Testis (tissue), 3 donors: ENCODE results near the gene OTOP3. TPM values are rescaled to one million over a fixed set of nuclear protein-coding genes. Genes with fewer than 3 reads are reported as not detected.

Source experiments
- DNase-seq: peaks from one replicate; pipeline ENCODE4 v3.0.0-alpha.2; 2019
- H3K27ac ChIP-seq, 2 donors: fragments of 200-600 bp; sonication (generic); one replicate each; pipeline ENCODE4 v1.5.1; 2019
- H3K27me3 ChIP-seq: fragments of 200-600 bp; sonication (generic); one replicate; pipeline ENCODE4 v1.5.1; 2019
- H3K36me3 ChIP-seq: fragments of 200-600 bp; sonication (generic); one replicate; pipeline ENCODE4 v1.5.1; 2017; ENCODE audit warnings: low read depth; ENCODE audit errors: missing control alignments
- H3K4me1 ChIP-seq: fragments of 200-600 bp; sonication (generic); one replicate; pipeline ENCODE4 v1.5.1; 2019
- H3K4me3 ChIP-seq, 2 donors: fragments of 200-600 bp; sonication (generic); one replicate each; pipeline ENCODE4 v1.5.1; 2017 to 2019
- H3K9me3 ChIP-seq: fragments of 200-600 bp; sonication (generic); one replicate; pipeline ENCODE4 v1.5.1; 2017
- CTCF ChIP-seq, 3 experiments: fragments of 450-650 bp in 2 of 3; fragments of 200-600 bp in 1 of 3; sonication (generic) in 1 of 3; IDR thresholded peaks; one replicate each; pipeline ENCODE4 v1.5.1; 2016 to 2019; ENCODE audit warnings: antibody characterized with exemption in 3 of 3, mild to moderate bottlenecking in 2 of 3, moderate library complexity in 1 of 3
- POLR2A ChIP-seq: fragments of 450-650 bp; IDR thresholded peaks from one replicate; pipeline ENCODE4 v1.6.1; 2017; ENCODE audit warnings: antibody characterized with exemption, mild to moderate bottlenecking, moderate library complexity
- WGBS, 2 donors: methylation state at CpG; one replicate each; pipeline ENCODE4 v1.1.5; 2018; 5-methylcytosine and 5-hydroxymethylcytosine counted together
- intact Hi-C: fragments of 100-400 bp; cut with DNase I; formaldehyde crosslinking; loops from one replicate; pipeline ENCODE4 v1.15.1; 2023; ENCODE audit warnings: low total_unique reads
- polyA plus RNA-seq: library from polyadenylated mRNA; stranded (reverse); fragments of 350-450 nt; fragmentation: Illumina TruSeq; extraction: RNeasy Lipid Tissue Mini Kit (QIAGEN cat#74804); gene quantifications from one replicate; pipeline ENCODE4 v1.2.3, GENCODE V29; 2014; ENCODE audit warnings: low read depth, low replicate concordance; ENCODE audit not compliant: insufficient read depth
- total RNA-seq, 2 donors: library from RNA; depleted of rRNA; stranded (reverse); fragments of >200 nt; gene quantifications; one replicate each; pipeline ENCODE4 v1.2.3, GENCODE V29; 2016

Gene OTOP3
- total and polyA plus RNA-seq, 3 donors from 2014 or later = 0.12 TPM; not detected in 2

- no peaks in the 10 kb centered on the region for H3K4me1 ChIP-seq
- H3K9me3 ChIP-seq = no peaks in the 10 kb centered on the region
- no peak overlapping the region for H3K4me3 ChIP-seq
- H3K36me3 ChIP-seq = no peaks in the 10 kb centered on the region
- H3K27me3 ChIP-seq = no peaks in the 10 kb centered on the region
- WGBS, 2 donors = 41 to 75% methylated on average over 23 of the region's 33 CpGs
- intact Hi-C loops = no loop called here
- TF ChIP-seq POLR2A (no peak), CTCF (IDR thresholded peaks at IDR 0.05) (peak; percentile 84 to 94 (median 93))
- H3K27ac ChIP-seq = no peak overlapping the region
- DNase-seq = peak; percentile 85
Measured at GRCh38 chr17:74957935-74958740, 22.4 kb downstream of the OTOP3 start.

GRCh38 chr17:74959826-74960515 lies 24.3 kb downstream of the OTOP3 start:
- no peak for DNase-seq
- Histone ChIP-seq H3K27ac (no peak overlapping the region), H3K4me3 (no peak overlapping the region), H3K36me3 (no peaks in the 10 kb centered on the region), H3K9me3 (no peaks in the 10 kb centered on the region), H3K27me3 (no peaks in the 10 kb centered on the region), H3K4me1 (no peaks in the 10 kb centered on the region)
- no peak for TF ChIP-seq CTCF (IDR thresholded peaks at IDR 0.05)
- no peak for TF ChIP-seq POLR2A
- intact Hi-C loops = loop anchor here (10.0 kb wide), 1 partner anchor 155 kb away; no protein-coding TSS in a partner anchor
- WGBS, 2 donors = 70 to 77% methylated on average over 8 to 14 of the region's 14 CpGs

GRCh38 chr17:74960570-74961342 lies 25.1 kb downstream of the OTOP3 start:
- H3K27me3 ChIP-seq = no peaks in the 10 kb centered on the region
- TF ChIP-seq POLR2A (no peak), CTCF (IDR thresholded peaks at IDR 0.05) (peak in 1 of 3 experiments; percentile 2)
- H3K4me1 ChIP-seq = no peaks in the 10 kb centered on the region
- no peak overlapping the region for H3K4me3 ChIP-seq
- intact Hi-C loops = loop anchor here (10.0 kb wide), 1 partner anchor 154 kb away; no protein-coding TSS in a partner anchor
- no peak for DNase-seq
- WGBS, 2 donors = 52 to 66% methylated on average over 17 to 19 of the region's 19 CpGs
- no peaks in the 10 kb centered on the region for H3K36me3 ChIP-seq
- H3K27ac ChIP-seq = no peak overlapping the region
- no peaks in the 10 kb centered on the region for H3K9me3 ChIP-seq

GRCh38 chr17:74961657-74962350 lies 26.1 kb downstream of the OTOP3 start:
- no peaks in the 10 kb centered on the region for H3K9me3 ChIP-seq
- intact Hi-C loops = loop anchor here (10.0 kb wide), 1 partner anchor 153 kb away; no protein-coding TSS in a partner anchor
- peak; percentile 95 for DNase-seq
- no peak overlapping the region for H3K27ac ChIP-seq
- TF ChIP-seq POLR2A = no peak
- TF ChIP-seq CTCF (IDR thresholded peaks at IDR 0.05) = peak; percentile 91 to 92 (median 91)
- WGBS, 2 donors = 18 to 50% methylated on average over 12 to 23 of the region's 23 CpGs
- no peaks in the 10 kb centered on the region for H3K27me3 ChIP-seq
- H3K36me3 ChIP-seq = no peaks in the 10 kb centered on the region
- no peak overlapping the region for H3K4me3 ChIP-seq
- H3K4me1 ChIP-seq = no peaks in the 10 kb centered on the region
